ENCODE measurements around the gene PCBP2. TPM values are rescaled to one million over a fixed set of nuclear protein-coding genes. Genes with fewer than 3 reads are reported as not detected.

The PCBP2 gene
- total RNA-seq, 1 donor from 2014 or later, result 1,084 TPM

- no peak for DNase-seq (ENCODE audit: low spot score)
- Mint-ChIP-seq H3K4me3 (ENCODE audit: unreplicated experiment) (no peak overlapping the region), H3K36me3 (ENCODE audit: low read depth, unreplicated experiment) (peaks cover 10% of the 10 kb centered on the region), H3K4me1 (ENCODE audit: unreplicated experiment) (peaks cover 16% of the 10 kb centered on the region), H3K27me3 (ENCODE audit: unreplicated experiment) (peaks cover 18% of the 10 kb centered on the region), H3K9me3 (ENCODE audit: unreplicated experiment) (no peaks in the 10 kb centered on the region), H3K27ac (ENCODE audit: unreplicated experiment) (peak overlapping the region; percentile 30)
- no peak for TF ChIP-seq CTCF (IDR thresholded peaks at IDR 0.05; ENCODE audit: unreplicated experiment)
These were observed 37.5 kb downstream of the PCBP2 start for GRCh38 chr12:53489242-53489864.

- peaks cover 16% of the 10 kb centered on the region for H3K27me3 Mint-ChIP-seq (ENCODE audit: unreplicated experiment)
- TF ChIP-seq CTCF (IDR thresholded peaks at IDR 0.05; ENCODE audit: unreplicated experiment), result no peak
- no peaks in the 10 kb centered on the region for H3K9me3 Mint-ChIP-seq (ENCODE audit: unreplicated experiment)
- peaks cover 6% of the 10 kb centered on the region for H3K36me3 Mint-ChIP-seq (ENCODE audit: low read depth, unreplicated experiment)
- peak overlapping the region; percentile 70 for H3K27ac Mint-ChIP-seq (ENCODE audit: unreplicated experiment)
- DNase-seq (ENCODE audit: low spot score), result no peak
- peak overlapping the region; percentile 94 for H3K4me3 Mint-ChIP-seq (ENCODE audit: unreplicated experiment)
- H3K4me1 Mint-ChIP-seq (ENCODE audit: unreplicated experiment), result peaks cover 23% of the 10 kb centered on the region
These were observed 40.3 kb downstream of the PCBP2 start for GRCh38 chr12:53492188-53492587.

DNA sequence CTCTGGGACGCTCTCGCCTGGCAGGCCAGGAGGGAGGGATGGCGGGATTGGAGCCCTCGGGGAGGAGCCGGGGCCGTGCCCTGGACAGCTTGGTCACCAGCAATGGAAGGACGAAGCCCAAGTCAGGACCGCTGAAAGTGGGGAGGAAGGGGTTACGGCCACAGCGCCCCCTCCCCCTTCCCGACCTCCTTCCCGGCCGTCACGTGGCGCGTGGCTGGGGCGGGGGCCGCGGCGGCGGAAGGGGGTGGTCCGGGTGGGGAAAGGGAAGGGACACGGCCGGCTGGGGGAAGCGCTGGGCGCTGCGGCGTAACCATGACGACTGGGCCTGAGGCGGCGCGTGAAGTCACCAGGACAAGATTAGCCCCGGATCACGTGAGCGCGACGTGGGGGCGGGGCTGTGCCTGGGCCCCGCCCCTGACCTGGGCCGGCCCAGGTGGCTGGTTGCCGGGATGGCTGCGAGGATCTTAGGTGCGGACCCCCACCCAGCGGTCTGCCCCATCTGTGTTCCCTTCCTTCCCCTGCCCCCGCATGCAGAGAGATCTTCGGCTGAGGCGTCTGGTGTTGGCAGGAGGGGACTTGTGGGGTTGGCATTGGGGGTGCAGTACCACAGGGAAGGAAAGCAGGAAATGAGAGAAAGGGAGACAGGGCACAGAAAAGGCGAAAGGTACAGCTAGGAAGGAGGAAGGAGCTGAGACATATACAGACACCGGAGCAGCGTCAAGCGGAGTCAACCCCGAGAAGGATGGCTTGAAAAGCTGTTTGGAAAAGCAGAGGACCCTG, 41.1 kb downstream of the PCBP2 start:
- peaks cover 26% of the 10 kb centered on the region for H3K4me1 Mint-ChIP-seq (ENCODE audit: unreplicated experiment)
- H3K27ac Mint-ChIP-seq (ENCODE audit: unreplicated experiment), result peak overlapping the region; percentile 95
- H3K27me3 Mint-ChIP-seq (ENCODE audit: unreplicated experiment), result peaks cover 18% of the 10 kb centered on the region
- DNase-seq (ENCODE audit: low spot score), result peak; percentile 94
- peak overlapping the region; percentile 94 for H3K4me3 Mint-ChIP-seq (ENCODE audit: unreplicated experiment)
- TF ChIP-seq CTCF (IDR thresholded peaks at IDR 0.05; ENCODE audit: unreplicated experiment), result no peak
- no peaks in the 10 kb centered on the region for H3K9me3 Mint-ChIP-seq (ENCODE audit: unreplicated experiment)
- H3K36me3 Mint-ChIP-seq (ENCODE audit: low read depth, unreplicated experiment), result no peaks in the 10 kb centered on the region

DNA sequence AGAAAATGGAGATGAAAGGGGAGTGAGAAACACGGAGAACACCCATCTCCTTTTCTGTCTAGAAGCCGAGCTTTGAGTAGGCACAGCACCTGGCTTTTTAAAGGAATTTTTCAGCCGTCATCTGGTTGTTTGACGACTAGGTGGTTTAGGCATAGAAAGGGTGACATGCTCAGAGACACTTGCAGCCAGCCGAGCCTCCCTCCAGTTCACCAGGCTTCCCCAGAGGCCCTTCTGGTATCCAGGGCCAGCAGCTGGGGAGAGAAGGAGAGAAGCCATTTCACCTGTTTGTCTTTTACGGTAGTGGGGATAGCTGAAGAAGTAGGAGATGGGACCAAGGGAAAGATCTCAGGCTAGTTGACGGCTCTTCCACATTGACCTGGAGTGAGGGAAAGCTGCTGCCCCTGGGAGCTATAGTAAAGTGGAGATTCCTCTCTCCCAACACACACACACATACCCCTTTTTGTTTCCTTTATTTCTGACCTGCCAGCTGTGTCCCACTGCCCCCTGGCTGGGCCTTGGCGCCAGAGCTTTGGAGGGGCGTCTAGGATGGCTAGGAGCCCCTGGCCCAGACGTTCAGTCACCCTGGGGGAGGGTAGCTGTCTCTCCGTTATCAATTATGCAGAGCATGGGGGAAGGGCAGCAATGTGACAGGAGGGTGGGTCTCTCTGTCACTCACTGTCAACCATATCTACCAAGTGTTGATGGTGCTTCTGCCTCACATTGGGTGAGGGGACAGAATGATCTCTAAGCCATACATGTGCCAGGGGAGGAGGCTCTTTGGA, 41.9 kb downstream of the PCBP2 start:
- Mint-ChIP-seq H3K27me3 (ENCODE audit: unreplicated experiment) (peaks cover 18% of the 10 kb centered on the region), H3K36me3 (ENCODE audit: low read depth, unreplicated experiment) (no peaks in the 10 kb centered on the region), H3K4me1 (ENCODE audit: unreplicated experiment) (peaks cover 33% of the 10 kb centered on the region), H3K9me3 (ENCODE audit: unreplicated experiment) (no peaks in the 10 kb centered on the region), H3K4me3 (ENCODE audit: unreplicated experiment) (peak overlapping the region; percentile 94), H3K27ac (ENCODE audit: unreplicated experiment) (peak overlapping the region; percentile 95)
- TF ChIP-seq CTCF (IDR thresholded peaks at IDR 0.05; ENCODE audit: unreplicated experiment), result no peak
- no peak for DNase-seq (ENCODE audit: low spot score)
